HTR-8/SVneo (cell line): ENCODE results near the gene KLHL1.
A peak's percentile ranks its signal among the peaks of the same experiment; 100 is the strongest.

Experiments used
- DNase-seq: peaks from one replicate; pipeline ENCODE4 v3.0.0; 2011; ENCODE audit warnings: low spot score, mixed read lengths; ENCODE audit not compliant: insufficient read length
- FAIRE-seq: peaks from 2 replicates; lab custom pipeline; 2011; peaks lifted over from hg19 to GRCh38; lab: Jason Lieb, UNC

The KLHL1 gene

GRCh38 chr13:69882451-69882850, 225.8 kb downstream of the KLHL1 start:
- FAIRE-seq, result no peak
- no peak for DNase-seq

- no peak for DNase-seq
- FAIRE-seq, result no peak
These were observed 228.3 kb downstream of the KLHL1 start for GRCh38 chr13:69879936-69880335.

- FAIRE-seq, result no peak
- DNase-seq, result no peak
These were observed 235.8 kb downstream of the KLHL1 start for GRCh38 chr13:69872321-69873047.

DNA sequence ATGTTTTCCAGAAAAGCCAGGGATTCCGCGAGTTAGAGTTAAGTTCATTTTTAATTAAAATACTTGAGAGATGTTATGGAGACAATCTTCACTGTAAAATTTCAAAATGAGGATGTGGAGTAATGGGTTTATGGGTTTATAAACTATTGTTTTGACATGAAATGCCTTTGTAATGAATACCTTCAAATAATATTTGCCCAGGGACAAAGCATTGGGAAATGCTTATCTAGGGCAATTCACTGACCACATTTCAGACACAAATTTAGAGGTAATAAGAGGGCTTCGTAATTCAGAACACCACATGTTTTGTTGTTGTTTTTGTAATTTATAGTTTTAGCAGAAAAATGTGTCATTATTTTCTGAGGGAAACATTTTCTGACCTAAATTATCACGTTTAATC, 241.7 kb downstream of the KLHL1 start:
- DNase-seq (no peak), FAIRE-seq (no peak)

DNA sequence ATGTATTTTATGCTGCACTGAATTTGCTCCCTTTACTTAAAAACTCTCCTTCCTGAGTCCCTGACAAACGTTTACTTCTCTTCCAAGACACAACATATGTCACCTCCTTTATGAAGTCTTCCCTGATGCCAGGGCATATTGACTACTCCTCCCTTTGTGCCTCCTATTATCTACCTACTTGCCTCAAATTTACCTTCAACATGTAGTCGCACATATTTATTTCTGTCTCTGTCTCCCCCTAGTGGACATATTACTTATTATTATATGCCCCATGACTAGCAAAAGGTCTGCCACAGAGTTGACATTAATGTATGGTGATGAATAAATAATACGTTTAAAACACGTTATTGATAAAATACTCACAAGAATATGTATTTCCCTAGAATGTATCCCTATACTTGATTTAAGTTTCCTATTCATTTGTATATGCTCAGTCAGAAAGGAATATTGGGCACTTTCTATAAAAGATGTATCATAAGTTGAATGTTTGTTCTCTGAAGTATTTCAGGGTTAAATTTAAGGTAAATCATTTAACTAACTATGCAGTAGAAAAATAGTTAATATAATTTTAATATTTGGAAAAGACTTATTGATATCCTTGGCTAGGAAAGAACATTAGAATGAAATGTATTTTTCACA, 250.9 kb downstream of the KLHL1 start:
- FAIRE-seq, result no peak
- DNase-seq, result peak; percentile 2

GRCh38 chr13:69856331-69856730, 251.9 kb downstream of the KLHL1 start:
- FAIRE-seq (no peak), DNase-seq (no peak)

GRCh38 chr13:69828527-69828926, 279.7 kb downstream of the KLHL1 start:
- DNase-seq (no peak), FAIRE-seq (no peak)

DNA sequence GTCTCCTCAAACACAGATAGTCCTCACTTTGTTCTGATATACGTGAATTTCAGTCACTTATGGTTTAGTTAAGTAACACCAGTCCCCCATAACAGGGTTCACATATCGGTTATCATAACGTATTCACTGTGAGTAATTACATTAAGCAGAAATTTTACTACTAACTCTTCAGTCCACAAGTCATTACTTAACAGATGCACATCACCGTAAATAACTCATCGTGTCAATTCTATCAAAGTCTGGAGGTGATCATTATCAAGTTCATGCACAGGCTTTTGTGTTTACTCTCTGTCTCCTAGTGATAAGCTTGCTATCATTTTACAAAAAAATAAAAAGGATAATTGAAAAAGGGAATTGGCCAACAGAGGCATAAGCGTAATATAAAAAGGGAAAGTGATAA, 288.1 kb downstream of the KLHL1 start:
- no peak for DNase-seq
- no peak for FAIRE-seq

- FAIRE-seq (no peak), DNase-seq (no peak)
These were observed 290.9 kb downstream of the KLHL1 start for GRCh38 chr13:69817333-69817869.

DNA sequence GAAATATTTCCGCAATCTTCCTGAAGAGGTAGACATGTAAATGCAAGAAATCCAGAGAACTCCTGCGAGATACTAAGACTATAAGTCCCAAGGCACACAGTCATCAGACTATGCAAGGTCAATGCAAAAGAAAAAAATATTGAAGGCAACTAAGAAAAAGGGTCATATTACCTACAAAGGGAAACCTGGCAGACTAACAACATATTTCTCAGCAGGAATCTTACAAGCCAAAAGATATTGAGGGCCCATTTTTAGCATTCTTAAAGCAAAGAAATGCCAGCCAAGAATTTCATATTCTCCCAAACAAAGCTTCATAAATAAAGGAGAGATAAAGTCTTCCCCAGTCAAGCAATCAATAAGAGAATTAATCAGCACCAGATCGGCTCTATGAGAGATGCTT, 299.1 kb downstream of the KLHL1 start:
- DNase-seq (no peak), FAIRE-seq (no peak)

DNA sequence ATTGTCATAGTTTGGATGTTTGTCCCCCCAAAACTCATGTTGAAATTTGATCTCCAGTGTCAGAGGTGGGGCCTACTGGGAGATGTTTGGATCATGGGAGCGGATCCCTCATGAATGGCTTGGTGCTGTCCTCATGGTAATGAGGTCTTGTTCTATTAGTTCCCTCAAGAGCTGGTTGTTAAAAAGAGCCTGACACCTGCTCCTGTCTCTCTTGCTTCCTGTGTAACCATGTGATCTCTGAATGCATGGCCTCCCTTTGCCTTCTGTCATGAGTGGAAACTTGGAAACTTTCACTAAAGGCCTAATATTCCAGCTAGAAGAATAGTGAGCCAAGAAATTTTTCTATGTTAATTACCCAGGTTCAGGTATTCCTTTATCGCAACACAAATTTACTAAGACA, 312.0 kb downstream of the KLHL1 start:
- FAIRE-seq, result no peak
- DNase-seq, result no peak

GRCh38 chr13:69793783-69794453, 314.3 kb downstream of the KLHL1 start:
- FAIRE-seq (no peak), DNase-seq (no peak)

GRCh38 chr13:69776937-69777336, 331.3 kb downstream of the KLHL1 start:
- DNase-seq (no peak), FAIRE-seq (no peak)

GRCh38 chr13:69769608-69770007, 338.6 kb downstream of the KLHL1 start:
- DNase-seq (no peak), FAIRE-seq (no peak)

GRCh38 chr13:69761581-69761980, 346.7 kb downstream of the KLHL1 start:
- DNase-seq, result no peak

GRCh38 chr13:69755101-69755500, 353.2 kb downstream of the KLHL1 start:
- DNase-seq (no peak), FAIRE-seq (no peak)

More at GRCh38 chr13:69761581-69761980, 346.7 kb downstream of the KLHL1 start:
- no peak for FAIRE-seq

- FAIRE-seq, result no peak
- no peak for DNase-seq
These were observed 357.0 kb downstream of the KLHL1 start for GRCh38 chr13:69751259-69751658.

DNA sequence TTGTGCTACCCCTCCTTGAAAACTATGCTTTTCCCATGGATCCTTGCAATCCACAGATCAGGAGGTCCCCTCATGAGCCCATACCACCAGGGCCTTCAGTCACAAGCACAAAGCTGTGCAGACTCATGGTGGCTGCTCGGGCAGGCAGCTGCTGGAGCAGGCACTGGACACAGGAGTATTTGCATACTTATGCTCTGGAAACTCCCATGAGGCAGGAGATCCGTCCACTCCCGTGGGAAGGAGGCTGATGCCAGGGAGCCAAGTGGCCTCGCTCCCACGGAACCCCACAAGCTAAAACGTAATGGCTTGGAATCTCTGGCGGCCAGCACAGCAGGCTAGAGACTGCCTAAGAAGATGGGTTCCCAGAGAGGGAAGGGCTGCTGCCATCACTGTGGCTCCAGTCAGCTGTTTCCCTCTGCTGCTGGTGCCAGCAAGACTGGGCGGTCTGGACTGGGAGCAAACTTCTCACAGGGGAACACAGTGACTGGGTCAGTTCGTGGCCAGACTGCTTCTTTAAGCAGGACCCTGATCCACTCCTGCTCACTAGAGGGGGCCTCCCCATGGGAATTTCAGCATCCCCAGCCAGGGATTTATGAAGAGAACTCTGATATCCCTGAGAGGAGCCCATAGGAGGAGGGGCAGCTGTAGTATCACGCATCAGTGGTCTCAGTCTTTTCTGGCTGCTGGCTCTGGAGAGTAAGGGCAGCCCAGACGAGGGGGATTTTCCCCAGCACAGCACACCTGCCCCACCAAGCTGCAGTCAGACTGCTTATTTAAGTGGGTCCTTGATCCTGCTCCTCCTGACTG, 370.9 kb downstream of the KLHL1 start:
- DNase-seq (no peak), FAIRE-seq (no peak)

- FAIRE-seq, result no peak
- DNase-seq, result no peak
These were observed 386.6 kb downstream of the KLHL1 start for GRCh38 chr13:69721631-69722030.

DNA sequence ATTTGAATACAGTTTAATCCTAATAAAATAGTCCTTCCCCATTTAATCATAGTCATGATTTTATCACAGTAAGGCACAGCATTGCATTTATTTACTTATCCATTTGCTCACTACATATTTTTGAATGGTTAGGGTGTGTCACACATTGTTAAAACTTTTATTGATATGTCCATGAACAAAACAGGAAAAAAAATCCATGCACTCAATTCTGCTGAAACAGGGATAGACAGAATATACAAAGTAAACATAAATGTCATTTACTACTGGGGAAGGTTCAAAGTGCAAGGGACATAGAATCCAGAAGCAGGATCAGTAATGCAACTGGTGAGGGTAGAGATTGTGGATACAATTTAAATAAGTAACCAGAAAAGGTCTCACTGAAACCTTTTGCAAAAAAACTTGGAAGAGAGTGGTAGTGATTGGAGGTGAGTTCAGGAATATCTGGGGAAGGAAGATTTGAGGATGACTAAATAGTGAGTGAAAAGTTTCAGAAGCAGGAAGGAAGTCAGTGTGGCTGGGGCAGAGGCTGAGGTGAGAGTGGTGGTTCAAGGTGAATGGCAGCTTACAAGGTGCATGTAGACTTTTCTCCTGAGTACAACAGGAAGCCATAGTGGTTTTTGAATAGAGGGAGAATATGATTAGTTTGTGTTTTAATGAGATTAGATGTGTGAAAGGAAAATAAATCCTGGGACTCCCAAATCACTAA, 387.8 kb downstream of the KLHL1 start:
- DNase-seq (no peak), FAIRE-seq (no peak)
